ENCODE data around the gene LRRC45.

GRCh38 chr17:82021900-82022309 lies 1.2 kb upstream of the LRRC45 start:
- no peak for TF ChIP-seq PPARA (CRISPR knock-in tag; IDR thresholded peaks at IDR 0.05; ENCODE audit: borderline replicate concordance)
- no peak for TF ChIP-seq TSHZ2 (CRISPR knock-in tag; IDR thresholded peaks at IDR 0.05)
- no peak for TF ChIP-seq PATZ1 (CRISPR knock-in tag; IDR thresholded peaks at IDR 0.05; ENCODE audit: borderline replicate concordance)
- TF ChIP-seq ARNTL (CRISPR knock-in tag; IDR thresholded peaks at IDR 0.05; ENCODE audit: borderline replicate concordance, low read depth), result no peak
- TF ChIP-seq ZFP30 (CRISPR knock-in tag; IDR thresholded peaks at IDR 0.05), result no peak
- TF ChIP-seq ZC3H10 (CRISPR knock-in tag; IDR thresholded peaks at IDR 0.05), result no peak
- no peak for TF ChIP-seq SNAI2 (CRISPR knock-in tag; IDR thresholded peaks at IDR 0.05)
- no peak for TF ChIP-seq RARB (CRISPR knock-in tag; IDR thresholded peaks at IDR 0.05)
- TF ChIP-seq ZFP3 (CRISPR knock-in tag; IDR thresholded peaks at IDR 0.05), result no peak
- no peak for TF ChIP-seq OSR1 (CRISPR knock-in tag; IDR thresholded peaks at IDR 0.05)
